Bronchial epithelial cell (primary cell): Measurements from ENCODE around the gene KCNN3. TPM values are rescaled to one million over a fixed set of nuclear protein-coding genes. Genes with fewer than 3 reads are reported as not detected.

ENCODE experiments used
- DNase-seq: peaks from one replicate; pipeline ENCODE4 v3.0.0-alpha.2; 2010; ENCODE audit warnings: low read depth
- FAIRE-seq: peaks from 2 replicates; lab custom pipeline; 2011; peaks lifted over from hg19 to GRCh38; lab: Jason Lieb, UNC
- H3K27me3 ChIP-seq: 2 replicates; pipeline ENCODE4 v1.5.1; 2011; ENCODE audit warnings: low read length; ENCODE audit not compliant: control insufficient read depth, insufficient read depth
- H3K36me3 ChIP-seq: 2 replicates; pipeline ENCODE4 v1.5.1; 2011; ENCODE audit warnings: low read length; ENCODE audit not compliant: control insufficient read depth, insufficient read depth
- H3K4me3 ChIP-seq: 2 replicates; pipeline ENCODE4 v1.5.1; 2011; ENCODE audit warnings: mild to moderate bottlenecking, low read depth, low read length, control low read depth
- CTCF ChIP-seq: IDR thresholded peaks from 2 replicates; pipeline ENCODE4 v1.5.1; 2011; ENCODE audit warnings: mild to moderate bottlenecking, moderate library complexity, low read length, control low read depth, inconsistent platforms; ENCODE audit not compliant: insufficient read depth, severe bottlenecking
- total RNA-seq: library from RNA; depleted of rRNA; stranded (reverse); fragments of >200 nt; gene quantifications from 2 replicates; pipeline ENCODE4 v1.2.1, GENCODE V29; 2014

Gene KCNN3
- total RNA-seq, 1 donor from 2014 or later: under 0.01 TPM

GRCh38 chr1:154669464-154670282 is 200.4 kb downstream of the KCNN3 start:
- no peaks in the 10 kb centered on the region for H3K36me3 ChIP-seq
- DNase-seq (peak; percentile 72), FAIRE-seq (no peak)
- H3K4me3 ChIP-seq: no peak overlapping the region
- TF ChIP-seq CTCF: peak; percentile 88
- H3K27me3 ChIP-seq: no peaks in the 10 kb centered on the region

GRCh38 chr1:154666051-154666790 is 203.9 kb downstream of the KCNN3 start:
- H3K36me3 ChIP-seq: no peaks in the 10 kb centered on the region
- FAIRE-seq (no peak), DNase-seq (no peak)
- TF ChIP-seq CTCF: no peak
- H3K27me3 ChIP-seq: no peaks in the 10 kb centered on the region
- H3K4me3 ChIP-seq: no peak overlapping the region

- no peak for DNase-seq
- Histone ChIP-seq H3K36me3 (no peaks in the 10 kb centered on the region), H3K27me3 (peaks cover 3% of the 10 kb centered on the region), H3K4me3 (no peak overlapping the region)
- no peak for TF ChIP-seq CTCF
- FAIRE-seq: no peak
These were observed 205.6 kb downstream of the KCNN3 start for GRCh38 chr1:154664331-154665002.

- TF ChIP-seq CTCF: no peak
- Histone ChIP-seq H3K4me3 (no peak overlapping the region), H3K36me3 (no peaks in the 10 kb centered on the region), H3K27me3 (peaks cover 3% of the 10 kb centered on the region)
- no peak for DNase-seq
- FAIRE-seq: no peak
These were observed 206.5 kb downstream of the KCNN3 start for GRCh38 chr1:154663471-154664060.

- H3K4me3 ChIP-seq: no peak overlapping the region
- TF ChIP-seq CTCF: no peak
- FAIRE-seq (no peak), DNase-seq (peak; percentile 13)
- H3K27me3 ChIP-seq: peaks cover 5% of the 10 kb centered on the region
- no peaks in the 10 kb centered on the region for H3K36me3 ChIP-seq
These were observed 209.0 kb downstream of the KCNN3 start for GRCh38 chr1:154661110-154661509.
